ENCODE results near the gene RABEP2.
"Not testable (repeated sequence)": the region's sequence is repeated elsewhere in the genome, so short reads cannot be mapped to it uniquely, and the experiment has no call there.

RABEP2 gene

GRCh38 chr16:28901862-28902261 lies 23.2 kb downstream of the RABEP2 start:
- DNase-seq: no peak

GRCh38 chr16:28900601-28901000 lies 24.4 kb downstream of the RABEP2 start:
- no peak for DNase-seq

DNA sequence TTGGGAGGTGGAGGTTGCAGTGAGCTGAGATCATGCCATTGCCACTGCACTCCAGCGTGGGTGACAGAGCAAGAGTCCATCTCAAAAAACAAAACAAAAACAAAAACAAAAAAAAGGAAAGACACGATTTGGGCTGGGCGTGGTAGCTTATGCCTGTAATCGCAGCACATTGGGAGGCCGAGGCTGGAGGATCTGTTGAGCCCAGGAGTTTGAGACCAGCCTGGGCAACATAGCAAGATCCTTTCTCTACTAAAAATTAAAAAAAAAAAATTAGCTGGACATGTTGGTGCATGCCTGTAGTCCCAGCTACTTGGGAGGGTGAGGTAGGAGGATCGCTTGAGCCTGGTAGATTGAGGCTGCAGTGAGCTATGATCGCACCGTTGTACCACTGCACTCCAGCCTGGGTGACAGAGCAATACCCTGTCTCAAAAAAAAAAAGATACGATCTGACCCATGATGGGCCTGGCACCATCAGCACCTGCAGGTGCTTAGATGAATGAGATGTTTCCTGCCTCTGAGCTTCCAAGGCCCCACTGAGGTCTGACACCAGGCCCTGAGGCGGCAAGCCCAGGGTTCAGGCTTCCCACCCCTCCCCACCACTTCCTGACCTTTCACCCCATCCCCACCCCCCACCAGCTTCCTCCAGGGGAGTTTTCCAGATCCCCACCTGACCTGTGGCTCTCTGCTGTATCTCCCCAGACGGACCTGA lies 25.0 kb downstream of the RABEP2 start:
- no peak for DNase-seq

DNA sequence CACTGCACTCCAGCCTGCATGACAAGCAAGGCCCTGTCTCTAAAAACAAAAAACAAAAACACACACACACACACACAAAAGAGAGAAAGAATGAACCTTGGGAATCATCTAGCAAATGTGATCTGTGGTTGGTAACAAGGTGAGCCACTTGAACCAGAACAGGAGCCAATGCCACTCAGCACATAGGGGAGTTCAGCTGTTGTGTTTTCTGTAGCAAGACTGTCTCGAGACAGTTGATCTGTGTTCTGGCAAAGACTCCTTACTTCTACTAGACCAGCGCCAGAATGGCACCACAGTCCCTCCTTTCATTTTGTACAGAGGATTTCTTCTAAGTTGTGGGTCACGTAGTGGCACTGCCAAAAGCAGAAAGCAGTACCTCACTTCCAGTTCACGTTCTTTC lies 26.1 kb downstream of the RABEP2 start:
- no peak for DNase-seq

DNA sequence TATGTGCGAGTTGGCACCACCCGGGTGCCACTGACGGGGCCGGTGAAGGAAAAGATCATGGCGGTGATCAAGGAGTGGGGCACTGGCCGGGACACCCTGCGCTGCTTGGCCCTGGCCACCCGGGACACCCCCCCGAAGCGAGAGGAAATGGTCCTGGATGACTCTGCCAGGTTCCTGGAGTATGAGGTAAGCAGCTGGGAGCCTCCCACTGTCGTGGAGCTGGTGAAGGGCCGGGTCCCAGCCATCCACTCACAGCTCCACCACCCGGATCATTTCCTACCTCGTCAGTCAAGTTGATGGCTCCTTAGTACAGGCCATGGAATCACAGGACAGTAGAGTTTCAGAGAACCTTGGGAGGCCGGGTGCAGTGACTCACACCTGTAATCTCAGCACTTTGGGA lies 26.8 kb downstream of the RABEP2 start:
- no peak for DNase-seq

DNA sequence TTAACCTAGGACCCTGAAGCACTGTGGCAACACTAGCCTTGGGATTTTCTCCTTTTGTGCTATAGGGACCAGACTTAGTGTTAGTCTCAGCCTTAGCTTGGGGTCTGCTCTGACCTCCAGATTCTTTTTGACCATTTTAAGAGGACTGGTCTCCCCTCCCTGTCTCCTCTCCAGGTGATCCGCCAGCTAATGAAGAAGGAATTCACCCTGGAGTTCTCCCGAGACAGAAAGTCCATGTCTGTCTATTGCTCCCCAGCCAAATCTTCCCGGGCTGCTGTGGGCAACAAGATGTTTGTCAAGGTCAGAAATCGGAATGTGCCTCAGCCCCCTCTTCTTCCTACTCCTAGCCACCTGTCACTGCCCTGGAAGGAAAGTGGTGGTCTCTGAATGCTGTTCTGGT lies 27.2 kb downstream of the RABEP2 start:
- DNase-seq: no peak

DNA sequence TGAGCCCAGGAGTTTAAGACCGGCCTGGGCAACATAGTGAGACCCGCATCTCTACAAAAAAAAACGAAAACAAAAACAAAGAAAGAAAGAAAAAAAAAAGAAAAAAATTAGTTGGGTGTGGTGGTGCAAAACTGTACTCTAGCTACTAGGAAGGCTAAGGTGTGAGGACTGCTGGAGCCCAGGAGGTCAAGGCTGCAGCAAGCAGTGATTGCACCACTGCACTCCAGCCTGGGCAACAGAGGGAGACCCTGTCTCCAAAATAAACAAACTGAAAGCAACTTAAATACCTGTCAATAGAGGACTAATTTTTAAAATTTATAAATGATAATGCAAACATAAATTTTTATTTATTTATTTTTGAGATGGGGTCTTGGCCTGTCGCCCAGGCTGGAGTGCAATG lies 29.4 kb downstream of the RABEP2 start:
- no peak for DNase-seq

- DNase-seq: no peak
Measured at GRCh38 chr16:28893291-28893690, 31.7 kb downstream of the RABEP2 start.

- DNase-seq: no peak
Measured at GRCh38 chr16:28891964-28892890, 32.8 kb downstream of the RABEP2 start.

DNA sequence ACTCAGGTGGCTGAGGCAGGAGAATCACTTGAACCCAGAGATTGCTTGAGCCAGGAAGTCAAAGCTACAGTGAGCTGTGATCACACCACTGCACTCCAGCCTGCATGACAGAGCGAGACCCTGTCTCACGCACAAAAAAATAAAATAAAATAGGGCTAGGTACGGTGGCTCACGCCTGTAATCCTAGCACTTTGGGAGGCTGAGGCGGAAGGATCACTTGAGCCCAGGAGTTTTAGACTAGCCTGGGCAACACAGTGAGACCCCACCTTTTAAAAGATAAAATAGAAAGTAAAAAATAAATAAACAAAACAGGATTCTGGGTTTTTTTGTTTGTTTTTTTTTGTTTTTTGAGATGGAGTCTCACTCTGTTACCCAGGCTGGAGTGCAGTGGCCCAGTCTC lies 34.7 kb downstream of the RABEP2 start:
- not testable (repeated sequence) for DNase-seq

DNA sequence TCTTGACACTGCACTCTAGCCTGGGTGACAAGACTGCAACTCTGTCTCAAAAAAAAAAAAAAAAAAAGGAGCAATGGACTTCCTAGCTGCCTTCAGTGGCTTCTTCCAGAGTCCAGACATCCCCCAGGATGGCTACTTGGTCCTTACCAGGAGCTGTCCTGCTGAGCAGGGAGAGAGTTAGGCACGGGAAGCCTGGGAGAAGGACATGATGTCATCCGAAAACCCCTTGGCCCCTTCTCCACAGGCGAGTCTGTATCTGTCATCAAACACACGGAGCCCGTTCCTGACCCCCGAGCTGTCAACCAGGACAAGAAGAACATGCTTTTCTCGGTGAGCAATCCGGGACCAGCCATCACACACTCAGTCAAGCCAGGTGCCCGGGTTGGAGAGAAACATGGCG lies 38.1 kb downstream of the RABEP2 start:
- no peak for DNase-seq

- no peak for DNase-seq
Measured at GRCh38 chr16:28884045-28884444, 41.0 kb downstream of the RABEP2 start.

DNA sequence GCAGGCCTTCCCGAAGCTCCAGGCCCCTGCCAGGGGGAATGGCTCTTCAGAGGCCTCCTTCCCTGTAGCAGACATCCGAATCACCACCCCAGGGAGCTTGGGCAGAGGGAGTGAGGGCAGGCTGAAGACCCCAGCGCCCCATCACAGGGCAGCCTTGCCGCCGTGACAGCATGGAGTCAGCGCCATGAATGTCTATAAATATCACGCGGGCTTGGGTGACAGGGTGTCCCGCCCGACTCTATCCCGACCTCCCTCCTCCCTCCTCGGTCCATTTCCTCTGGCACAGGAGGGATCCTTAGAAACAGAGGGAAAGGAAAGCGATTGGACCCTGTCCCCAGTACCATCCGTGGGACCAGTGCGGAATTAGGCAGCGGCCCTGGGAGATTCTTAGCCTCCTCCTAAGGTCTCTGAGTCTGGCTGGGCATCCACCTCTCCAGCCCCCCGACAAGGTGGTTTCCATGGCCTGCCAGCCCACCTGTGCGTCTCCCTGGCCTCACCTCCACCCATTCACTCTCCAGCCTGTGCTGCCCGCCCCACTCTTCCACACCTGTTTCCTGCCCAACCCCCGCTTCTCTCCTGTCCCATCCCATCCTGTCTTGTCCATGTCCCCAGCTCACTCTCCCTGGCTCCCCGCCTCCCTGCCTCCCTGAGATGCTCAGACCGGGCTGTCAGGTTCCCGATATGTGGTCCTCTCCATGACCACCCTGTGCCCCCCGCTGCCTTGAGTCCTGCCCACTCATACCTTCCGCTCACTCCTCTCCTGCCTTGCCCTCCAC lies 41.6 kb downstream of the RABEP2 start:
- DNase-seq: no peak

GRCh38 chr16:28882551-28883160 lies 42.4 kb downstream of the RABEP2 start:
- DNase-seq: no peak

- DNase-seq: not testable (repeated sequence)
Measured at GRCh38 chr16:28881565-28881964, 43.5 kb downstream of the RABEP2 start.

DNA sequence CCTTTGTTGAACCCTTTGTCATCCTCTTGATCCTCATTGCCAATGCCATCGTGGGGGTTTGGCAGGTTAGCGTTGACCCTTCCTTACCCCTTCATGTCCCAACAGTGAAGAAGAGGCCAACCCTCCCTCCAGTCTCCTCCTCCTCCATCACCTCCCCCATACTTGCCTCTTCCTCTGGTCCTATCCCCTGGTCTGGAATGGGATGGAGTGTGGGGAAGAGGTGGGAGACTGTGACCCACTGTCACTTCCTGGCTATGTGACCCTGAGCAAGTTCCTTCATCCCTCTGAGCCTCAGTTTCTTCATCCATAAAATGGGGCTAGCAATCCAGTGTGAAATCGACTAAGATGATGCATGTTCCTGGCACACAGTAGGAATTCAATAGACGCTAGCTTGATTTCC lies 44.1 kb downstream of the RABEP2 start:
- no peak for DNase-seq

DNA sequence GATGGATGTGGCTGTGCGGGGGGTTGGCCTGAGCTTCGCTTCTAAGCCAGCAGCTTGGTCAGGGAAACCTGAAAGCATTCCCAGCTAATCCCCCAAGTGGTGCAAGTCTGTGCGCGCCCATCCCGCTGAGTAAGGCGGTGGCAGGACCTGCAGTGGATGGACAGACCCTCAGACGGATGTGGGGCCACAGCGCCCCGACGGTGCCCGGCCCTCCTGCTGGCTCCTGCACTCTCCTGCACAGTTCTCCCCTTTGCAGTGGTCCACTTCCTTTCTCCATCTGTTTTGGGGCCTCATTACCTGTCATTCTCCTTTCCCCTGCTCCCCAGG lies 44.5 kb downstream of the RABEP2 start:
- DNase-seq: no peak

DNA sequence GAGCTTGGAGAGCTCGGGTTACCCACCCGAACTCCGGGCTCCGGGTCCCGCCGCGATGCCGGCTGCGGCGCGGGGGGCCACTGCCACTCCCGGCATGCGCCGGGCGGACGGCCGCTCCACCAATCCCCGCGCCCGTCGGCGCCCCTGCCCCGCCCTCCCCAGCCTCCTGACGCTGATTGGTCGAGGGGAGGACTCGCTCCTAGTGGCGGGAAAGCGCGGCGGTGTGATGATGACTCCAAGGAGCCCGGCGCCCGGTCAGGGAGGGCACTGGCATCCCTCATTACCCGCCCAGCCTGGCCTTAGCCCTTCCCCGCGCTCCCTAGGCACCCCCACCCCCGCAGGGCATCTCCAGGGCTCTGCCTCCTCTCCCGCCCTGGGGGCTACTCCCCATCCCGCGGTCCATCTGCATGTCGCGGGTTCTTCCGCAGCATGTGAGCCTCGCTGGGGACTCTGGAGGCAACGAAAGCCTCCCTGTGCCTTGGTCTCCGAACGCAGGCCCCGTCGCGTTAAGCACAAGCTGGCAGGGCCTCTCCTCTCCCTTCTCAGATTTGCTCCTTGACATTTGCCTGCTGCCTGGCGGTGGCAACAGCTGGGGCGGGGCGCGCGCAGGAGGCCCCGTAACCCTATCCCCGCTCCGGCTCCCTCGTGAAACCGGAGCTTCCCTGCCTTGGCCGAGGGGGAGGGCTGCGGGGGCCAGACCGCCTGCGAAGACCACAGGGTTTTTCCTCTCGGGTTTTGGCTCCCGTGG lies 45.0 kb downstream of the RABEP2 start:
- peak; percentile 90 for DNase-seq

DNA sequence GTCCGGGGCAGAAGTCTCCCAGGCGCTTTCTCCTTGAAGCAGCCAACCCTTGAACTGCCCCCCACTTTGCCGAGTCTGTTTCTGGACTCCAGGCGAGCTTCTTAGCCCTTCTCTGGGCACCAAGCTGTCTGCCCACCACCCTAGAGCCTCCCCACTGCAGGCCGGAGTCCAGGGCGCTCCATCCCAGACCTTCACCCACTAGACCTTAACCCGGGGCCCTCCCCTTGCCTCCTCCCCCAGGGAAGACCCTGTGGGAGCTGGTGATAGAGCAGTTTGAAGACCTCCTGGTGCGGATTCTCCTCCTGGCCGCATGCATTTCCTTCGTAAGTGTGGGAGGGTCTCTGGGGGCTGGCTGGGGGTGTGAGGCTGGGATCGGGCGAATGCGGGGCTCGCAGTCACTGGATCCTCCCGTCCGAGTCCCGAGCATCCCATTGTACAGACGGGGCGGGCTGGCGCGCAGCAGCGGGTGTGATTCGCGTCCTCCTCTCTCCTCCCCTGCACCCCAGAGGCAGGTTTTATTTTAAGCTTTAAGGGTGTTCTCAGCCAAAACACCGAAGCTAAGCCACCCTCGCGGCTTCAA lies 45.7 kb downstream of the RABEP2 start:
- DNase-seq: no peak

DNA sequence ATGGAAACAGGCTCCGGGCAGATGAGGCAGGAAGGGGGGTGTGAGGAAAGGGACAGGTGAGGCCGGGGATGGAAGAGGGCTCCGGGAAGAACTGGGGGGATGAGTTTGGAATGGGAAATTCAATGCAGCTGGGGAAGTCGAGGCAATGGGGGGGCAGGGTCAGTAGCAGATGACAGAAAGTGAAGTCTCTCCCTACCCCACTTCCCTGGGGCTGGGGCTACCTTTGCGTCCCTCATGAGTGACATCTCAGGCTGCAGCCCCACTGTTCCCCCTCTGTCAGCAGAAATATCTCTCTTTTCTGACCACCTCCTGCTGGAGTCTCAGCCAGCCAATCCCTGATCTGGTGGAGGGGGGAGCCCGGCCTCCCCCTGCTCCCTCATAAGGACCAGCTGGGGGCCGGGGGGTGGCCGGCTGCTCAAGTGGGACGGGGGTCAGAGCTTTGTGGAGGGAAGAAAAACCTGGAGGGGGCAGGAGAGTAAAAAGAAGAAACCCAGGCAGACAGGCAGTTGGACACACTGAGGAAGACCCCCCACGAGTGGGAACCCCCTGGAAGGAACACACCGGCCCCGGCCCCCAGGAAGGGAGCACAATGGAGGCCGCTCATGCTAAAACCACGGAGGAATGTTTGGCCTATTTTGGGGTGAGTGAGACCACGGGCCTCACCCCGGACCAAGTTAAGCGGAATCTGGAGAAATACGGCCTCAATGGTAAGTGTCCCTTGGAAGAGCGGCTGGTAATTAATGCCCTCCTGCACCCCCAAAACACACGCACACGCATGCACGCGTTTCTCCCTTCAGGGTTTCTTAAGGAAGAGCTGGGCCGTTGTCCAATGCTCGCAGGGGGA lies 46.7 kb downstream of the RABEP2 start, which contains the start of gene ATP2A1:
Gene ATP2A1 (plus strand): TSS at position 406 of the 844 bp plus-strand sequence. CDS start 184 bp downstream, at position 590.
- DNase-seq: no peak

- no peak for DNase-seq
Measured at GRCh38 chr16:28877655-28878000, 47.4 kb downstream of the RABEP2 start.

All from OCI-M1 (cell line).